GM18873 (cell line): Measurements from ENCODE around the gene WFDC6.

ENCODE experiments used
- ATAC-seq: cut with Tn5 transposase; IDR thresholded peaks from one replicate; pipeline ENCODE4 v1.9.1; 2021; ENCODE audit warnings: mild to moderate bottlenecking, moderate library complexity, moderate number of reproducible peaks; ENCODE audit not compliant: unreplicated experiment, low FRiP score

WFDC6 gene

DNA sequence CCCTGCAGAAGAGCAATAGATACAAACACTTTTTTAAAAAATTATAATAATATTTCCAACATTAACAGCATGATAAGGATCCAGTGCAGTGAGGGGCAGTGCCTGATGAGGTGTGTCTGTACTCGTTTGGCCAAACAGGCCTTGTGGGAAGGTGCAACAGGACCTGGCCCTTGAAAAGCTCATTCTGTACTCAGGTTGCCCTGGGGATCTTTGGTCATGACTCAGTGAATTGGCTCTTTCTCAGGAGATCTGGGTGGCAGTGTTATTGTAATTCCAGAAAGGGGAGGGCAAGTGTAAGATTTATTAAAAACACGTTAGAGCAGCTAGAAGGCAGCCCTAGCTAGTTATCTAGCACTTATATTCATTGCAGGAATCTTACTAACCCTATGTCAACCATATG lies 21.0 kb downstream of the WFDC6 start:
- ATAC-seq = no peak

DNA sequence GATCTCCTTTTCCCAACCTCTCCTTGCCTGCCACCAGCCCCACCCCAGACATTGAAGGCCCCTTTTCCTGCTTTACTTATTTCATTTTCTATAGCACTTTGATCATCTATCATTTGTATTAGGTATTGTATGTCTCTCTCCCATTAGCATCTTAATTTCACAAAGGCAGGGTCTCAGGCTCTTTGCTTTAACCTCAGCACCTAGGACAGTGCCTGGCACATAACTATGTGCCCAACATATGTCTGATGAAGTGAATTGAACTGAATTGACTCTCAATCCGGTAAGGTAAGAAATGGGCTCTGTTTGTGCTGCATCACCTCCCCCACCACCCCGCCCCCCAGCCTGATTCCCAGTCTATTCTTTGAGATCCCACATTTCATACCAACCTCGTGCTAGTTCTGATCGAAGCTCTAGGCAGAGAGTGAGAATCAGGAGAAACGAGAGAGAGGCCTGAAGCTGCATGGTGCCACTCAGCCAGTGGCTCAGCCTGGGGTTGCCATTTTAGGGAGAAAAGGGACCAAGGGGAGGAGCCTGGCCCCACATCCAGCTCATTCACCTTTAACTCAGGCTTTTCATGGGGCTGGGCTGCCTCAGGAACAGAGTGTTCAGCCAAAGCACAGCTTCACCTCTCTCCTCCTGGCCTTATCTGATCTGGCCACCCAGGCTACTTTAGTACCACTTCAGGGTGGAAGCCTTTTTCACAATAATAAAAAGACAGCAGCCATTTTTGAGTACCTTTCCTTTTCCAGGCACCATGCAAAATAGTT lies 24.0 kb downstream of the WFDC6 start, which contains the start of gene SPINT3:
Gene SPINT3, minus strand, starts transcription at position 476 of the 767 bp plus-strand sequence. Its CDS starts 14 bp downstream, at position 462.
- ATAC-seq = no peak

GRCh38 chr20:45510242-45510862 lies 28.9 kb downstream of the WFDC6 start:
- no peak for ATAC-seq

DNA sequence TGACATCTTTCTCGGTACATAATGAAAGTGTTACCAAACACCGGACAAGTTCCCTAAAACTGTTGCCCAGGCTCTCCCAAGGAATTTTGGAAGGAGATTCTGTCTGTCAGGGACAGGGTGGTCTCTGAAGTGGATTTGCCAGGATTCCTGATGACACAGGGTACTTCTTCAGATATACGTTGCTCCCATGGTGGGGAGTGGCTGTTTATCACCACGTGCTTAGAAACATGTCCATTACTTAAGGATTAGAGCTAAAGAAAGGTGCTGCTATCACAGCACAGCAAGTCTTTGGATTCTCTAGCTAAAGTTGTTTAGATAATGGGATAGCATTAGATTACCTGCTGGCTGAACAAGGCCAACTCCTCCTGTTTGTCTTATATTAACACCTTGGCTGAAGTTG lies 30.2 kb downstream of the WFDC6 start:
- ATAC-seq = no peak

GRCh38 chr20:45508068-45508886 lies 31.0 kb downstream of the WFDC6 start:
- no peak for ATAC-seq

DNA sequence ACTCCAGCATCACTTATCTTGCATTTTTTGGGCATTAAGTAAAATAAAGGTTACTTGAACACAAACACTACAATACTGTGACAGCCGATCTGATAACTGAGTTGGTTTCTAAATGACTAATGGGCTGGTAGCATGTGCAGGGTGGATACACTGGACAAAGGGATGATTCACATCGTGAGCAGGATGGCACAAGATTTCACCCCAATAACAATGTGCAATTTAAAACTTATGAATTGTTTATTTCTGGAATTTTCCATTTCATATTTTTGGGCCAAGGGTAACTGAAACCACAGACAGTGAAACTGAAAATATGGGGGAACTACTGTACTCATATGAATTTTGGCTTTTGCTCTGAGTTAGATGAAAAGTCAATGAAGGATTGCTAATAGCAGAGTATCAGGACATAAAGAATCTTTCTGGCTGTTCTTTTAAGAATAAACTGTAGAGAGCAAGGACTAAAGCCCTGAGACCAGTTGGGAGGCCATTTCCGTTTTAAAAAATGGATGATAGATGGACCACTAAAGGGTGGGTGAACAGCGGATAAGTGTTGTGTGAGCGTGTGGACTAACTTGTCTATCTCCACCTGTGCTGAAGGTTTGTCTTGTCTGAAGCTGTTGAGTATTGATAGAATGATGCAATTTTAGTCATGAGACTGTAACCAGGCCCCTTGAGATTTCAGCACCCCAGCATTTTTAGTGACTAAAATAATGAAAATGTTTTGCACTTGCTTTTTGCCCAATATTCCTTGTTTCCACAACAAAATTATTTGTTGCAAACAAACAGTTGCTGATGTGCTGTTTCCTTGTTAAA lies 32.1 kb downstream of the WFDC6 start:
- no peak for ATAC-seq

DNA sequence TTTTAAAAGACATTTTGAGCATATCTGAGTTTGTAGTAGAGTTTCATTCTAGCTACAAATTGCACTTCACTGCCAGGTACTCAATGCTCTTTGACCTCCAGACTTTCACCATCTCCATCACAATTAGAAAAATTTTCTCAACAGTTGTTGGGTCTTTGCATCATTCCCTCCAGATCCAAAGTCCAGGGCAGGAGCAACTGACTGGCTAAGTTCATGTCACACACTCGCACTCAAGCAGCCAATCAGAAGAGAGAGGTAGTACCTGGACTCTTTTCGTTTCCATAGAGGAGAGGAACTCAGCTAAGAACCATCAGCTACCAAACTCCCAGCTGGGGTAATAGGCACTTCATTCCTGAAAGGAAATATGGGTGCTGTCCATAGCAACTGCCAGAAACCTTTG lies 32.9 kb downstream of the WFDC6 start:
- ATAC-seq = no peak

GRCh38 chr20:45503403-45503802 lies 35.9 kb downstream of the WFDC6 start:
- no peak for ATAC-seq

GRCh38 chr20:45502561-45502960 lies 36.7 kb downstream of the WFDC6 start:
- no peak for ATAC-seq

DNA sequence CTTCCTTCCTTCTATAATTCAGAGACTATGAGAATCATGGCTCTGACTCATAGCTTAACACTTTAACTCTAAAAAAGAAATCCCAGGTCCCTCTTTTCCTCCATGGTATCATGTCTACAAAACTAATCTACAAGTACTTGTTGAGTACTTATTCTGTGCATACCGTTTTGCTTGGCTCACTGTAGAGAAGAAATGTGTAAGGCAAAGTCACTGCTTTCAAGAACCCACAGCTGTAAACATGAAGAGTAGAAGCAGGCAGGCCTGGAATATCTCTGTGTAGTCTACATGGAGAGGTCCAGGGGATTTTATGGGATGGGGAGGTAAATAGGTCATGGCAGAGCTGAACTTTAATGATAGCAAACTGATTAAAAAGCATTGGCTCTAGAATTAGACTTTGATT lies 37.7 kb downstream of the WFDC6 start:
- ATAC-seq = no peak

DNA sequence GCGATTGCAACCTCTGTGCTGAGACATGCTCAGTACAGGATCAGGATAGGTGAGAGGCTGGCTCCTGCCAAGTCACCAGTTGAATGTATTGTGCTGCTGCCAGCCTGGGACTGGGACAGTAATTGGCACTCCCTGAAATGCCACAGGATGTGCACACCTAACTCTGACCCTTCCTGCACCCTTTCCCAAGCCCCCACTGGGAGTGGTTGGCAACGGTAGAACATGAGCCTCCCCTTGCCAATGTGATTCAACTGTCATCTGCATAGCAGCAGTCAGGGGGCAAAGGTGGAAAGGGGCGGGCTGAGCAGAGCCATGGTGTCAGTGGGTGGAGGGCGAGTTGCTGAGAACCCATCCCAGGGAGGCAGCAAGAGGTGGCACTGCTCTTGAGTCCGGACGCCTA lies 39.3 kb downstream of the WFDC6 start:
- ATAC-seq = no peak

DNA sequence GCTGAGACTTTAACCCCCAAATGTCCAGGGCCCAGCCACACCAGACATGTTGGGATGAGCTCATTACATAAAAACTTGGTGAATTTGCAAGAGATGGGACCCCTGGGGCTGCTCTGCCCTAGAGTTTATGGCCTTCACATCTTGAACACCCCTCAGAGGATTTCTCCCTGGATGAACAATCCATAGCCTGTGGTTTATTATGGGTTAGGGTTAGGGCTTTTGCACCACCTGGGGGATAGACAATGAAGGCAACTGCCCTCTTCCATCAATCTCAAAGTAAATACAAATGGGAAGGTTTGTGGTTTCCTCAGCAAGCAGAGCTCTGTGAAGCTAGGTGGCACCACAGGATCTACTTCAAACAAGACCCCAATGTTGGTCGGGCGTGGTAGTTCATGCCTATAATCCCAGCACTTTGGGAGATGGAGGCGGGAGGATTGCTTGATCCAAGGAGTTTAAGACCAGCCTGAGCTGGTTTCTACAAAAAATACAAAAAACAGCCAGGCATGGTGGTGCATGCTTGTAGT lies 41.2 kb downstream of the WFDC6 start:
- ATAC-seq = no peak

- ATAC-seq = no peak
These were observed 43.1 kb downstream of the WFDC6 start for GRCh38 chr20:45496166-45496565.

- no peak for ATAC-seq
These were observed 43.8 kb downstream of the WFDC6 start for GRCh38 chr20:45495501-45495941.

GRCh38 chr20:45489083-45489531 lies 50.2 kb downstream of the WFDC6 start:
- ATAC-seq = no peak

DNA sequence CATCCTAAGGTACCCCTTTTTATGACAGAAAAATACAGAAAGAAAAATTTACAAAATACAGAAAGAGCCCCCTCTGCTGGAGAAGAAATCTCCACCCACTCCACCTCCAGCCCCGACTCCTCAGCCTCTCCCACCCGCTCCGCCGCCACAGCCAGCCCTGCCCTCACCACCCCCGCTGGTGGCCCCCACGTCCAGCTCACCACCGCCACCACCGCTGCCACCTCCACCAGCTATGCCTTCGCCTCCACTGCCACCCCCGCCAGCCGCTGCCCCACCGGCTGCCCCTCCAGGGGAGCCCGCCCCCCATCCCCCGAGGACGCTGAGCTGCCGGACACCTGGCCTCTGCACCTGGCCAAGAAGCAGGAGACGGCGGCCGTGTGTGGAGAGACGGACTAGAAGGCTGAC lies 52.0 kb downstream of the WFDC6 start:
- ATAC-seq = no peak

DNA sequence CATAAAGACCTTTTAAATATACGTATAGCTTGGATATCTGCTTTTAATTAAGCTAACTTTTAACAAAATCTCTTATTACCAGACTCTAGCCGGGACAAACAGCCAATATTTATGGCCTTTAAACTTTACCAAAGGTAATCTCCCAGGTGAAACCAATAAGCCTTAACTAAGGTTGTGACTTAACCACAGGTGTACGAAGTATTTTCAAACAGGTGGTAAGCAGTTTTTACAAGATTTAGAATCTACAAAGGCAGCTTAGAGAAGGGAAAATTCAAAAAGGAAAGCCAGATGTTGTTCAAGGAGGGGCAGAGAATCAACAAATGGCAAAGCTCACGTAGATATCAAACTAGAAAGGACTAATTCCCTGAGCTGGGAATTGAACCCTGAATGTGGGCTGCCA lies 53.9 kb downstream of the WFDC6 start:
- no peak for ATAC-seq

DNA sequence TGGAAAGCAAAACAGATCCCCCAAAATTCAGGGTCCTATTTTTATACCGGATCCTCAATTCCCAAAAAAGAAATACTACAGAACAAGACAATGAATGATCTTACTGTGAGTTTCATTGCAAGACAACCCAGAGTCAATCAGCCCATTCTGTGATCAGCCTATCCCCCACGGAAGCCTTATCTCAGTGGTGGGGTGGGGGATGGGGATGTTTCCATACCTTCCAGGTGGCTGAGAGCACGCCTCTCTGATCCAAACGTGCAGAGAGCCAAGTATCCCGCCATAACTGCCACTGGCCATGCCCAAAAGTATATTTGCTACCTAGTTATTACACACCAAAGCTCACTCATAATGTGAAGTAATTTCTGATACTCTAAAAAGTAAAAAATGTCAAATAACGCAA lies 54.6 kb downstream of the WFDC6 start:
- ATAC-seq = no peak
